ENCODE results near the gene NAA15. TPM values are rescaled to one million over a fixed set of nuclear protein-coding genes. Genes with fewer than 3 reads are reported as not detected.

The NAA15 gene
- total RNA-seq, 1 experiment from 2014 or later, result 98.9 TPM

- ChIA-PET POLR2A (interaction anchor here (2.2 kb wide), 1 partner anchor 120 kb away, joined by 16 read pairs; the partner anchor contains the start of gene ELF2), CTCF (interaction anchor here (0.6 to 4.0 kb wide), 10 partner anchors 12 to 269 kb away, joined by 3 to 45 read pairs (median 14); partner anchors contain the start of genes ELF2 and MGARP)
- Mint-ChIP-seq H3K36me3 (peaks cover 24% of the 10 kb centered on the region), H3K27ac (no peak overlapping the region), H3K27me3 (ENCODE audit: low read depth) (peaks cover 2% of the 10 kb centered on the region; the same call in 1 of the 2 replicates), H3K9me3 (no peaks in the 10 kb centered on the region), H3K4me3 (no peak overlapping the region), H3K4me1 (peaks cover 31% of the 10 kb centered on the region; the same call in 1 of the 2 replicates)
- no peak for DNase-seq (ENCODE audit: low spot score)
- ATAC-seq, result no peak
- TF ChIP-seq ZNF281 (CRISPR knock-in tag; IDR thresholded peaks at IDR 0.05), result no peak
- TF ChIP-seq SOX15 (CRISPR knock-in tag; IDR thresholded peaks at IDR 0.05), result no peak
- TF ChIP-seq HMGA2 (CRISPR knock-in tag; IDR thresholded peaks at IDR 0.05), result no peak
- TF ChIP-seq E2F4 (CRISPR knock-in tag; IDR thresholded peaks at IDR 0.05; ENCODE audit: borderline replicate concordance, low read depth), result no peak
- TF ChIP-seq TCF7 (CRISPR knock-in tag; IDR thresholded peaks at IDR 0.05; ENCODE audit: low read depth), result no peak
- TF ChIP-seq OVOL2 (CRISPR knock-in tag; IDR thresholded peaks at IDR 0.05; ENCODE audit: borderline replicate concordance), result no peak
- TF ChIP-seq GRHL2 (CRISPR knock-in tag; IDR thresholded peaks at IDR 0.05; ENCODE audit: insufficient replicate concordance, severe bottlenecking), result no peak
- TF ChIP-seq, protein P1, sequence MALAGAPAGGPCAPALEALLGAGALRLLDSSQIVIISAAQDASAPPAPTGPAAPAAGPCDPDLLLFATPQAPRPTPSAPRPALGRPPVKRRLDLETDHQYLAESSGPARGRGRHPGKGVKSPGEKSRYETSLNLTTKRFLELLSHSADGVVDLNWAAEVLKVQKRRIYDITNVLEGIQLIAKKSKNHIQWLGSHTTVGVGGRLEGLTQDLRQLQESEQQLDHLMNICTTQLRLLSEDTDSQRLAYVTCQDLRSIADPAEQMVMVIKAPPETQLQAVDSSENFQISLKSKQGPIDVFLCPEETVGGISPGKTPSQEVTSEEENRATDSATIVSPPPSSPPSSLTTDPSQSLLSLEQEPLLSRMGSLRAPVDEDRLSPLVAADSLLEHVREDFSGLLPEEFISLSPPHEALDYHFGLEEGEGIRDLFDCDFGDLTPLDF (CRISPR knock-in tag; IDR thresholded peaks at IDR 0.05), result no peak
- TF ChIP-seq GABPB1 (CRISPR knock-in tag; IDR thresholded peaks at IDR 0.05), result no peak
- TF ChIP-seq NFYB (CRISPR knock-in tag; conservative IDR thresholded peaks at IDR 0.05; ENCODE audit: low read depth), result no peak
- no peak for TF ChIP-seq PRDM15 (CRISPR knock-in tag; IDR thresholded peaks at IDR 0.05)
- TF ChIP-seq ZNF532 (CRISPR knock-in tag; IDR thresholded peaks at IDR 0.05; ENCODE audit: borderline replicate concordance), result no peak
- no peak for TF ChIP-seq FOXJ3 (CRISPR knock-in tag; IDR thresholded peaks at IDR 0.05; ENCODE audit: borderline replicate concordance)
- TF ChIP-seq, protein P2, sequence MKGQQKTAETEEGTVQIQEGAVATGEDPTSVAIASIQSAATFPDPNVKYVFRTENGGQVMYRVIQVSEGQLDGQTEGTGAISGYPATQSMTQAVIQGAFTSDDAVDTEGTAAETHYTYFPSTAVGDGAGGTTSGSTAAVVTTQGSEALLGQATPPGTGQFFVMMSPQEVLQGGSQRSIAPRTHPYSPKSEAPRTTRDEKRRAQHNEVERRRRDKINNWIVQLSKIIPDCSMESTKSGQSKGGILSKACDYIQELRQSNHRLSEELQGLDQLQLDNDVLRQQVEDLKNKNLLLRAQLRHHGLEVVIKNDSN (CRISPR knock-in tag; IDR thresholded peaks at IDR 0.05), result no peak
- TF ChIP-seq GTF2I (CRISPR knock-in tag; conservative IDR thresholded peaks at IDR 0.05), result no peak
- no peak for TF ChIP-seq ESRRA (CRISPR knock-in tag; IDR thresholded peaks at IDR 0.05; ENCODE audit: borderline replicate concordance)
- TF ChIP-seq, protein P3, sequence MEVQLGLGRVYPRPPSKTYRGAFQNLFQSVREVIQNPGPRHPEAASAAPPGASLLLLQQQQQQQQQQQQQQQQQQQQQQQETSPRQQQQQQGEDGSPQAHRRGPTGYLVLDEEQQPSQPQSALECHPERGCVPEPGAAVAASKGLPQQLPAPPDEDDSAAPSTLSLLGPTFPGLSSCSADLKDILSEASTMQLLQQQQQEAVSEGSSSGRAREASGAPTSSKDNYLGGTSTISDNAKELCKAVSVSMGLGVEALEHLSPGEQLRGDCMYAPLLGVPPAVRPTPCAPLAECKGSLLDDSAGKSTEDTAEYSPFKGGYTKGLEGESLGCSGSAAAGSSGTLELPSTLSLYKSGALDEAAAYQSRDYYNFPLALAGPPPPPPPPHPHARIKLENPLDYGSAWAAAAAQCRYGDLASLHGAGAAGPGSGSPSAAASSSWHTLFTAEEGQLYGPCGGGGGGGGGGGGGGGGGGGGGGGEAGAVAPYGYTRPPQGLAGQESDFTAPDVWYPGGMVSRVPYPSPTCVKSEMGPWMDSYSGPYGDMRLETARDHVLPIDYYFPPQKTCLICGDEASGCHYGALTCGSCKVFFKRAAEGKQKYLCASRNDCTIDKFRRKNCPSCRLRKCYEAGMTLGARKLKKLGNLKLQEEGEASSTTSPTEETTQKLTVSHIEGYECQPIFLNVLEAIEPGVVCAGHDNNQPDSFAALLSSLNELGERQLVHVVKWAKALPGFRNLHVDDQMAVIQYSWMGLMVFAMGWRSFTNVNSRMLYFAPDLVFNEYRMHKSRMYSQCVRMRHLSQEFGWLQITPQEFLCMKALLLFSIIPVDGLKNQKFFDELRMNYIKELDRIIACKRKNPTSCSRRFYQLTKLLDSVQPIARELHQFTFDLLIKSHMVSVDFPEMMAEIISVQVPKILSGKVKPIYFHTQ (CRISPR knock-in tag; IDR thresholded peaks at IDR 0.05), result no peak
These were observed 4.3 kb upstream of the NAA15 start for GRCh38 chr4:139297001-139297410.
